GM12874 (cell line): ENCODE measurements around the gene FOXO3.

ENCODE experiments used
- TF ChIP-seq, protein P1 (sequence below): IDR thresholded peaks from 2 replicates; pipeline ENCODE4 v1.5.1; 2011; ENCODE audit warnings: low read depth, mild to moderate bottlenecking, control low read depth, low read length, moderate library complexity; ENCODE audit not compliant: insufficient read depth

The FOXO3 gene

DNA sequence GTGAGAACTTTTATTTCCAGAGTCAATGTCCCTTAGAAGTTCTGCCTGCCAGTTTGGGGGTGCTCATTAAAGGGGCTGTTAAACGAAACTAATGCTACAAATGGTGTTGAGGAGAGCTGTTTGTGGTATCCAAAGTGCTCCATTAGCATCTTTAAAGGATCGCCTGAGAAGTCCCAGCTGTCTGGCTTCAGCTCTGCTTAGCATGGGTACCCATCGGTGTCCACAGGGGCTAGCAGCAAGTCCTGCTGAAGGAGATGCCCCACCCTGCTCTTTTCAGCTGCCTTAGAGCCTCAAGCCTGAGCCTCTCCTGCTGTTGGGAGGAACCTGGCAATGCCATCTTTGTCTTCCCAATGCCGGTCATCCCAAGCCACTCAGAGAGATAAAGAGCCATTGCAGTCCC, 111.1 kb downstream of the FOXO3 start:
- TF ChIP-seq, protein P1, sequence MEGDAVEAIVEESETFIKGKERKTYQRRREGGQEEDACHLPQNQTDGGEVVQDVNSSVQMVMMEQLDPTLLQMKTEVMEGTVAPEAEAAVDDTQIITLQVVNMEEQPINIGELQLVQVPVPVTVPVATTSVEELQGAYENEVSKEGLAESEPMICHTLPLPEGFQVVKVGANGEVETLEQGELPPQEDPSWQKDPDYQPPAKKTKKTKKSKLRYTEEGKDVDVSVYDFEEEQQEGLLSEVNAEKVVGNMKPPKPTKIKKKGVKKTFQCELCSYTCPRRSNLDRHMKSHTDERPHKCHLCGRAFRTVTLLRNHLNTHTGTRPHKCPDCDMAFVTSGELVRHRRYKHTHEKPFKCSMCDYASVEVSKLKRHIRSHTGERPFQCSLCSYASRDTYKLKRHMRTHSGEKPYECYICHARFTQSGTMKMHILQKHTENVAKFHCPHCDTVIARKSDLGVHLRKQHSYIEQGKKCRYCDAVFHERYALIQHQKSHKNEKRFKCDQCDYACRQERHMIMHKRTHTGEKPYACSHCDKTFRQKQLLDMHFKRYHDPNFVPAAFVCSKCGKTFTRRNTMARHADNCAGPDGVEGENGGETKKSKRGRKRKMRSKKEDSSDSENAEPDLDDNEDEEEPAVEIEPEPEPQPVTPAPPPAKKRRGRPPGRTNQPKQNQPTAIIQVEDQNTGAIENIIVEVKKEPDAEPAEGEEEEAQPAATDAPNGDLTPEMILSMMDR: no peak

DNA sequence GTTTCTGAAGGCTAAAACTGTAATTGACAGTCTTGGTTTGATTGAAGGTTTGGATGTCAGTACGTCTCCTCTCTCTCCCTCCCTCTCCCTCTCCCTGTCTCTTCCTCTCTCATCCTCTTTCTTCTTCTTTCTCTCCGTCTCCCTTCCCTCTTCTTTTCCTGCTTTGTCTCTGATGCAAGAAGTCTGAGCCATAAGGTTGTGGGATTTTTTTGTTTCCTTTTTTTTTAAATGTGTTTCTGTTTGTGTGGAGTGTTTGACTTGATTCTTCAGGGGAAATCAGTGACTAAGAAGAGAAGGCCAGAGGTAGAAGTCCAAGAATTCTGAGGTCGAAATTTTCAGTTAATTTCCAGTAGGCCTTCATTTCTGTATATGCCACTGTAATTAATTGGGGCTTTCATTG, 111.9 kb downstream of the FOXO3 start:
- TF ChIP-seq, protein P1: no peak

DNA sequence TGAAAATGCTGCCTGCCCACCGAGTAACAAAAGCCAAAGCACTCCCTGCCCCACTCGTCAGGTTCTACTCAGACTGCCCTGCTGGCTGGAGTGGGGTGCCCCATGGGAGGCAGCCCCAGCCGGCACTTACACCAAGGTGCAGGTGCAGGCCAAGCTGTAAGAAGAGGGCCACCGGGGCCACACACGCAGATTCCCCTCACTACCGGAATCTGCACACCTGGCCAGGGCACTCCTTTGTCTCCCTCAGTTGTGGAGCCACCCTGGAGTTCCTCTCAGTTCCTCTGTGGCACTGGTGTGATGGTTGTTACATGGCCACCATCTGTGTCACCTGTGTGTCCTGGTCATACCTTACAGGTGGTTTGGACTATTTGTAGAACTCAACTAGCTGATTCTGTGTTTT, 112.4 kb downstream of the FOXO3 start:
- TF ChIP-seq, protein P1: no peak

DNA sequence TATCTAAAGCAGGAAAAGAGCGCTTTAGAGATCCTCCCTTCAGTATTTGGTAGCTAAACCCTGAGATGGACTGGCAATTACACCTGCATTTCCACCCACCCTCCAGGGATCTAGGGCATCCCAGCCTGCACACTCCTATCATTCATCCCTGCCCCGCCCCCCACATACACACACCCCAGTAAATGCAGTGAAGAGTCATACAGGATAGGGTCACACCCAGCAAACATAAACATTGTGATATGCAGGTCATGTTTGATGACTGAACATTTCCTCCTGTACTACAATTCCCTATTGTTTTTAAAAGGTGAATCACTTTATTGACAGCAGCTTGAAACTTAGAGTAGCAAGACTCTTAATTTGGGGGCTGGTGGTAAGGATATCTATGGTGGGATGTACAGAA, 112.9 kb downstream of the FOXO3 start:
- TF ChIP-seq, protein P1: no peak

DNA sequence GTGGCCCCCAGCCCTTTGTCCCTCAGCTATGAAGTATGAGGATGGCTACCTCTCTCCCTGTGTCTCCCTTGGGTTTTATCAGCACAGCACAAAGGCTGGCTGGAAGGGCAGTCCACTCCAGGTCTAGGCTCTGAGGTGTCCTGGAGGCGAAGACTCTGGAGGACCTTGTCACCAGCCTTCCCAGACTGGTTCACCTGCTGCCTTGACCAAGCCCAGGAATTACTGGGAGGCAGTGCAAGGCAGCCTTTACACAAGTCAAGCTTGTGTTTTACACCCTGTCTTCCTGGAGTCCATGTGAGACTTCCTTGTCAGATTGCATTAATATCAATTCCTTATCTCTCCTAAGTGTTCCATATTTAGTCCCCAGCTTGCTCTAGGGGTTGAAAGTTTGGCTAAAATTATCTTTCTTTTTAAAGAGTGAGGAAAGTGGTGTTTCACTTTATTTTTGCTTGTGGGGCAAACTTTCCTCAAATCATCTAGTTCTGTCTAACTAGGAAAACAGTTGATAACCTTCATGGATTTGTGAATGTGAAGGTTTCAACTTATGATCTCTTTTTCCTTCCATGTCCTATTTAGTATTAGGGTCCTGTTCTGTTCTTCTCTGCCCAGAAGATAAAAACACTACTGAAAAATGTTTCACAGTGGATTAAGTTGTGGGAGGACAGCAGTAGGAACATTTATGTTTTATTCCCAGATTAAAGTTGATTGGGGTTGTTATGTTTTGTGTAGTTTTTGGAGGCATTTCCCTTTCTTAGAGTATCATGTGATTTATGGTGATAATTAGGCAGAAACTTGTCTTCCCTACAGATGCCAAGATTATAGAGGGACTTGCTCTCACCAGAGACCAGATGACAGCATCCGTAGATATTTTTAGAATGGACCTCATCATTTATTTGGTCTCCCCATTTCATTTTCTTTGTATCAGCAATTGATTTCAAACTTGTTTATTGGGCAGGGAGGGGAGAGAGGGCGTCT, 114.8 kb downstream of the FOXO3 start:
- TF ChIP-seq, protein P1: no peak

DNA sequence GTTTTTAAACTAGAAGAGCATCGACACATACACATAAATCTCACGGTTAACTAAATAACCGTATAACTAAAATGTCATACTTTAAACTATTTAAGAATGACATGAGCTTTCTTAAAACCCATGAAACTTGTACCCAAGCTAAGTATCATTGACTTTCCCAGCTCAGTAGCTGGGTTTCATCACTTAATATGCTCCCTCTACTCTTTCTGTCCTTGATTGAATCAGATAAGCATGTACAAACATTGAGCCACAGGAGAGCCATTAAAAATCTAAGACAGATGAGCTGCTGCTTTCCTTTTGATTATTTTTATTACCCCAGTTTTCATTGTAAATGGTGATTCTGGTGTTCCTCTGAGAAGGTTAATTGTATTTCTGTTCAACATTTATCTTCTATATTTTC, 115.8 kb downstream of the FOXO3 start:
- TF ChIP-seq, protein P1: no peak

DNA sequence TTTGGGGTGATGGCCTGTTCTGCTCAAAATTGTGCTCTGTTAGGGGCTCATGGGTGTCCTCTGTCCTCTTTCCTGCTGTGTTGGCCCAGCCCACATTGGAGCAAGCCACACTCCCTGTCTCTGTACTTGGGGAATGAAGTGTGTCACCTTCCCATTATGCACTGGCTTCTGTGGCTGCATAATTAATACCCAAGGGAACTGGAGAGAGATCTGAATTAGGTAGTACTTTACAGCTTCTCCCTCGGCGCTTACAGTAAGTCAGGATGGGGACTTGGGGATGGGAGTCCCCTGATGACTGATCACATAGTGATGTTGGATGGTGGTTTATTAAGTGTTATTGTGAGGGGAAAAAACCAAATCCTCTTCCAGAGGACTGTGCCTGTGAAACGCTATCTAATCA, 116.6 kb downstream of the FOXO3 start:
- TF ChIP-seq, protein P1: no peak
